GM18909 (cell line): ENCODE results near the gene GTF2H3.

Experiments used
- ATAC-seq: cut with Tn5 transposase; IDR thresholded peaks from one replicate; pipeline ENCODE4 v1.9.1; 2021; ENCODE audit warnings: mild to moderate bottlenecking; ENCODE audit not compliant: unreplicated experiment, poor library complexity

The GTF2H3 gene

DNA sequence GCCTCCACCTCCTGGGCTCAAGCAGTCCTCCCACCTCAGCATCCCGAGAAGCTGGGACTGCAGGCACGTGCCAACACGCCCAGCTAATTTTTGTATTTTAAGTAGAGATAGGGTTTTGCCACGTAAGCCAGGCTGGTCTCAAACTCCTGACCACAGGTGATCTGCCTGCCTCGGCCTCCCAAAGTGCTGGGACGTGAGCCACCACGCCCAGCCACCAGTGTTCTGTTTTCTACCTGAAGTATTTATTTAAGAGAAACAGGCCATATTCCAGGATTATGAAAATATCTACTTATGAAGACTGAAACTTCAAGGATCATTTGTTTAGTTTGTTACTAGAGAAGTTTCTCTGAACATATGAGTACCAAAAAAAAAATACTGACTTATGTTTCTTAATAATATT, 10.3 kb downstream of the GTF2H3 start:
- no peak for ATAC-seq

DNA sequence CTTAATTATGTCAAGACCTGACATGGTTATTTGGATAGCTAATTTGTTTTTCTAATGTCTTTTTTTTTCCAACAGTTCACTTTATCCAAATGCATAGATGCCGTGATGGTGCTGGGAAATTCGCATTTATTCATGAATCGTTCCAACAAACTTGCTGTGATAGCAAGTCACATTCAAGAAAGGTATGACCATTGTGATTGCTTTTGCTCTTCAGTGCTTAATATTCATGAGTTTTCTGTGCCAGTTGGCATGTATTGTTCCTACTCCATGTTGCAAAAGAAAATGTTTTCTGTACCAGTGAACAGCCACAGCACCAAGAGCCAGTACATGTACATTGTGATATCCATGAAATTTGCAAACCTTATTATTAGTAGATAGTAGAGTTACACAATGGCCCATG, 11.8 kb downstream of the GTF2H3 start:
- ATAC-seq = no peak

DNA sequence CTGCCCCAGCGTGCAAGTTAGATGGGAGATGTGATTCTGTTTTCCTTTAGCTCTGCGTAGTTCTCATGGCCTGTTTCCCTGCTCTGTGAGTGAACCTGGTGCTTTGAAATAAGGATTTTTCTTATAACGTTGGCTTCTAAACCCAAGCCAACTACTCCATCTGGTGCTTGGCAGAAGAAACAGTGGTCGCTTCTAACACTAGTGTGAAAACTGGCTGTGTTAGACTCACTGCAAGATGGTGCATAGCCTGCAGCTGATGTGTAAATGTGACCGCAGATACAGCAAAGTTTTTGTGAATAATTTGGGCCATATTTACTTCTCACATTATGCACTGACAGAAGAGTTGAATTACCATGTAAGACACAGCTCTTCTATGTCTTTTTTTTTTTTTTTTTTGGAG, 12.2 kb downstream of the GTF2H3 start:
- no peak for ATAC-seq

DNA sequence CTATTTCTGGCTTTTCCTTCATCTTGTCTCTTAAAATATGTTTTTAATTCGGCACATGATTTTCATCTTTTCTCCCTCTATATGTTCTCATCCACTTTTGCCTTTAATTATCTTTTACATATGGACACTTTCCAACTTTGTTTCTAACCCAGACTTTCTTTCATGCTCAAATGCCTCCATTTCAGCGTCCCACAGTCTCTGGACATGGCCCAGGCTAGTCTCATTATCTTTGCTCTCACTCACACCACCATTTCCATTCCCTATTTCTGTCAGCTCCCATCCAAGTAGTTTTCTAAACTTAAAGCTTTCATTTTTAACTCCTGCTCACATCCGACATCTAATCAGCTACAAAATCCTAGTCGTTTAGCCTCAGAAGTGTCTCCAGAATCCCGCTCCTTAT, 14.8 kb downstream of the GTF2H3 start:
- no peak for ATAC-seq

DNA sequence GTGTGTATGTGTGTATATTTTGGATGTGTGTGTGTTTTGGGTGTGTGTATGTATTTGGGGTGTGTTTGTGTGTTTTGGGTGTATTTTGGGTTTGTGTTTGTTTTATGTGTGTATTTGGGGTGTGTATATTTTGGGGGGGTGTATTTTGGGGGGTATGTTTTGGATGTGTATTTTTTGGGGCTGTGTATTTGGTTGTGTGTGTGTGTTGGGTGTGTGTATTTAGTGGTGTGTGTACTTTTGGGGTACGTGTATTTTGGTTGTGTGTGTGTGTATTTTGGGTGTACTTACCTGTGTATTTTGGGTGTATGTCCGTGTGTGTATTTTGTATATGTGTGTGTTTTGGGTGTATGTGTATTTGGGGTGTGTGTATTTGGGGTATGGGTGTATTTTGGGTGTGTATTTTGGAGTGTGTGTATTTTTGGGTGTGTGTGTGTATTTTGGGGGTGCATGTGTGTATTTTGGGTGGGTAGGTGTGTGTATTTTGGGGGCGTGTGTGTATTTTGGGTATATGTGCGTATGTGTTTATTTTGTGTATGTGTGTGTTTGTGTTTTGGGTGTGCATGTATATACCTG, 20.6 kb downstream of the GTF2H3 start:
- no peak for ATAC-seq

DNA sequence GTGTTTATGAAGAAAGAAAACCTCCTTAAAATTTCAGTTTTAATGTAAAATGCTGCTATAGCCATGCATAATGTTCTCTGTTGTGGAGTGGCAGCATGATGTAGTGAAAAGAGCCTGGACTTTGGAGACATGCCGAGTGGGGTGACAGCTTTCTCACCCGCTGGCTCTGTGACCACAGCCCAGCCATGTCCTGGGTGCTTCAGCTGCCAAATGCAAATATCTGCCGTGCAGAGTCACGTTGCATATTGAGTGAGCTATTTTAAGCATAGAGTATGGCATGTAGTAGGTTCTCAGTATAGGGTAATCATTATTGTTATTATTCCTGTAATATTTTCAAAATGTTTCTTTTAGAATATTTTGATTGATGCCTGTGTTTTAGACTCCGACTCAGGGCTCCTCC, 21.8 kb downstream of the GTF2H3 start:
- ATAC-seq = peak; percentile 88

DNA sequence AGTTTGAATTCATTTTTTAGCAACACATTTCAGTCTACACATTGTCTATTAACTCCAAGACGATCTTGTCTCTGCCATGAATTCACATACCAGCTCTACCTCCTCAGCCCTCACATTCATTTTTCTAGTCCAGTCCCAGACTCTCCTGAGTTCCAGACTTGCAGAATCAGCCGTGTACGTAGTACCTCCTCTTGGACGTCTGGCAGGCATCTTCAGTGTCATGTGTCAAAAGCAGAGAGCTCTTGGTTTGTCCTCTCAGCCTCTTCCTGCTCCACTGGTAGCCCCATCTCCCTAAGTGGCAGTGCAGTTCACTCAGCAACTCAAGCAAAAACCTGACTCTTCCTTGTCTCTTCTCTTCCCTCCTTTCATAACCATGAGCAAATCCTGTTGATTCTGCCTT, 22.8 kb downstream of the GTF2H3 start:
- no peak for ATAC-seq

DNA sequence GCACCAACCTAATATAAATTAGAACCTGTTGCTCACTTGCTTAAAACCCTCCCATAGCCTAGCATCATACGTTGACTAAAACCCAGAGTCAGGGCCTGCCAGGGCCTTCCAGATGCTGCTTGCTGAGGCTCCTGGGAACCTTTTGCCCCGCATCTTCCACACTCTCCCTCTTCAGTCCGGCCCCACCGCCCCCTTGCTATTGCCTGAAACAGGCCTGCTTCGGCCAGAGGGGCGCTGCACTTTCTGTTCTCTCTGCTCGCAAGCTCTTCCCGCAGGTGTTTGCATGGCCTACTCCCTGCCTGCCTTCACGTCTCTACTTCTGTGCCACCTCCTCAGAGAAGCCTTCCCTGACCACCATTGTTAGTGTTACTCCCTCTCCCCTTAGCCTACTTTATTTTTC, 23.6 kb downstream of the GTF2H3 start:
- no peak for ATAC-seq

DNA sequence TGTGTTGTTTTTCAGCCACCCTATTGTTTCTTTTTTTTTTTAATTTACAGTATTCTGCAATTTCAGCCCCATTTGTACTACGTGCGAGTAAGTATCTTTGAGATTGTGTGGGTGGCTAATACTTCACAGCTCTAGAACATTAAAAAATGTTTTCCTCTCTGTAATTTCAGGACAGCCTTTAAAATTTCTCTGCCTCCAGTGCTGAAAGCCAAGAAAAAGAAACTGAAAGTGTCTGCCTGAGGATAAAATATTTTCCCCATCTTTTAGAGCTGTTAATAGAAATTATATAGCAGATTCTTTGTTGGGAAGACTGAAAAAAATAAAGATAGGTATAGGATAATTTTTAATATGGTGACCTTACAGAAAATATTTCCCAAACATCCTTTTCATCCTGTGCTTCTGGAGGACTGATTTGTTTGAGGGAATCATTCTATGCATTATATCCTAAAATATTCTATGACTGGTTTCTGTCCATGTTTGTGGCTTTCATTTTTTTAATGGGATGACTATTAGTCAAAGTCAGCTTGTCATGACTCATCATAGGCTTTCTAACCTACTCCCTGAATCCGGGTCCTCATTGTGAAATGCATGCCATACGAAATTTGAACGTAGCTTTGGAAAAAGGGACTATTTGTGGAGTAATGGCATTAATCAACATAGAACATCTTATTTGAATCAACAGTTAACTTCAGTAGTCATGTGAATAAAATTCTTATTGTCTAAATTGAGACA, 26.5 kb downstream of the GTF2H3 start:
- no peak for ATAC-seq

DNA sequence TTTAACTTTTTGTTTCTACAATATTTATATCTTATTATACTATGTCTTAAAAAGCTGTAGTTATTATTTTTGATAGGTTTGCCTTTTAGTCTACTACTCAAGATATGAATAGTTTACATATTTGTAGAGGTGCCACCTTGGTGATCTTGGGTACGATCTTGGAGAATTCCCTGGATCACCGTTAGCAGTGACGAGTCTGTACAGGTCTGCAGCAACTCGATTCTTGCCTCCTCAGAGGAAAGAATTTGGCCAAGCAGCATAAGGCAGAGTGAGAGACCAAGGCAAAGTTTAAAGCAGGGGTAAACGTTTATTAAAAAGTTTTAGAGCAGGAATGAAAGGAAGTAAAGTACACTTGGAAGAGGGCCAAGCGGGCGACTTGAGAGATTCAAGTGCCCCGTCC, 34.1 kb downstream of the GTF2H3 start:
- ATAC-seq = no peak

DNA sequence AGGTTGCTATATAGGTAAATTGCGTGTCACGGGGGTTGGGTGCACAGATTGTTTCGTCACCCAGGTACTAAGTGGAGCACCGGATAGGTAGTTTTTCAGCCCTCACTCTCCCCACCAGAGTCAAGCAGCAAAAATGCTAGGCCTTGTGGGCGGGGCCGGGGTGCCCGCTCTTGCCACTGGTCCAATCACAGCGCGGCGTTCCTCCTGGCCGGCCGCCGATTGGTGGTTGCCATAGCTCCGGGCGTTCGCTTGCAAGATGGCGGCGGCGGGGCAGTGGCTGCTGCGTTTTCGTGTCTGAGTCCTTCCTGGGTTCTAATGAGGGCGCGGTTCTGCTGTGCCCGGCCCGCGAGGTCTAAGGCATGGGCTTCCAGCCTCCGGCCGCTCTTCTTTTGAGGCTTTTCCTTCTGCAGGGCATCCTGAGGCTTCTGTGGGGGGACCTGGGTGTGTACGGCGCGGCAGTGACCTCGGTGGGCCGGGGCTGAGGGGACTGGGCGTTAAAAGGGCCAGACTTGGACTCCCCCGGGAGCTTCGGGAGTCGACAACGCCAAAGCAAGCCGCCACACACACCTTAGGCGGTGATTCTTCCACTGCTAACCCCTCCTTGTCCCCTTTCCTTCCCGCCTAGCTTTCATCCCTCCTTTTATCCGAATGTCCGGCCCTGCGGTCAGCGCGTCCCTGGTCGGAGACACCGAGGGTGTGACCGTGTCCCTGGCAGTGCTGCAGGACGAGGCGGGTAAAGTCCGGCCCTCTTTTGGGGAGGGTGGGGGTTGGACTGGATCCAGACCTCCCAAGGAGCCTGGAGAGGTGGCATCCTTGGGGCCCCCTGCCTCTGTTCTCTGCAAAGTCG, 37.5 kb downstream of the GTF2H3 start, which contains the start of gene TCTN2:
Gene TCTN2 (plus strand): TSS at position 232 of the 847 bp plus-strand sequence. CDS start 128 bp downstream, at position 360.
- ATAC-seq = peak; percentile 99

DNA sequence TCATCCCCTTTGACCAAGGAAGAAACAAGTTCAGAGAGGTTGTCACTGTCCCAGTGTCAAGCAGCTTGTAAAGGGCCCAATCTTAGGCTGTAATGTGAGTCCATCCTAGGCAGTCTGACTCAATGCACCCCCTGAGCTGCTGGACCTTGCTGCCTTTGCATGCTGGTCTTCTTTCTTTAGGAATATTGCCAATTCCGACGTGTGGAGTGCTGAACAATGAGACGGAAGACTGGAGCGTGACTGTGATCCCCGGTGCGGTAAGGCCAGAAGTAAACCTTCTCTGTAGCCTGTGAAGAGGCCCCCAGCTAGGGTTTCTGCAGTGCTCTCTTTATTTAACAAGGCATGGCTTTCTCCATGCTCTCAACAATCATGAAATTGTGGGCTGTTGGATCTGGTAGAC, 38.2 kb downstream of the GTF2H3 start:
- ATAC-seq = no peak

DNA sequence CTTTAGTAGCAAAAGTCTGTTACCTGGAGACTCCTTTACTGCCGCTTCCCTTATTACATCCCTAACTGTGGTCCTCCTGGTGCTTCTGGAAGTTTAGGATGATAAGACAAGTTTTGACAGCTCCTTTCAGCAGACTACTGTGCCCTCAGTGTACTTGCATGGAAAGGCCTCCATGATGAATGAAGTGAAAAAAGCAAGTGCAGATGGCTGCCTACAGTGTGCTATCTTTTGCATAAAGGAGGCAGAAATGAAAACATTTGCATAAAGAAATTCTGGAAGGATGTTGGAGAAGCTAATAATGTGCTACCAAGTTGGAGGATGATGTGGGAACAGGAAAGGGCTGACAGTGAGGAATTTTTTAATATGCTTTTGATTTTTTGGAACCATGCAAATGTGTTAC, 41.8 kb downstream of the GTF2H3 start:
- ATAC-seq = no peak

DNA sequence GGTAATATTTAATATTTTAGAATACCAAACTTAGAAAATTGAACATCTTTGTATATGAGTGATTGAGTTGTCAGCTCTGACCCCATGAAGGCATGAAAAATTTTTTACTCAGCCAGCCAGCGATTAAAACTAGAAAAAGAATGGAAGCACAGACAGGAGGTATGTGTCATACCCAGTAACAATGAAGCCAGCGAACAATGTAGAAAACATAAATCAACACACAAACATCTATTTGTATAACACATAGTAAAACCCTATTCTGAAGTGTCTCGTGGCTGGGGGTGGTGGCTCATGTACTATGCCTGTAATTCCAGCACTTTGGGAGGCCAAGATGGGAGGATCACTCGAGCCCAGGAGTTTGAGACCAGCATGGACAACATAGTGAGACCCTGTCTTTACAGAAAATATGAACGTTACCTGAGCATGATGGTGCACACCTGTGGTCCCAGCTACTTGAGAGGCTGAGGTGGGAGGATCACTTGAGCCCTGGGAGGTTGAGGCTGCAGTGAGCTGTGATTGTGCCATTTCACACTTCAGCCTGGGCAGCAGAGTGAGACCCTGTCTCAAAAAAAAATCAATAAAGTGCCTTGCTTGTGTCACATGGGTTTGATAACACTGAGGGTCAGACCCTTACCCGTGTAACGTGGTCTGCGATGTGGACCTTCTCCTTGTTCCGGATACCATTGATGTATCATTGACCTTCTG, 43.1 kb downstream of the GTF2H3 start:
- no peak for ATAC-seq

DNA sequence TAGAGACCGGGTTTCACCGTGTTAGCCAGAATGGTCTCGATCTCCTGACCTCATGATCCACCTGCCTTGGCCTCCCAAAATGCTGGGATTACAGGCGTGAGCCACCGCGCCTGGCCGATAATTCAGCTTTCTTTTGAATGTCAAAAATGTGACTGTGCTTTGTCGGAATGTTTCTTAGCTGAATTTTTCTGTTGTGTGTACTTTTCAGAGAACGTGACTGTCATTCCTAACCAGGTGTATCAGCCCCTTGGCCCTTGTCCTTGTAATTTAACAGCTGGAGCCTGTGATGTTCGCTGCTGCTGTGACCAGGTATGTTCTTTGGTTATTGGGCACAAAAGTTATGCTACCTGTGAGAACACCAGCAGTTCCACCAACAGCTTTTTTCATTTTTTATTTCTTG, 45.4 kb downstream of the GTF2H3 start:
- ATAC-seq = no peak

DNA sequence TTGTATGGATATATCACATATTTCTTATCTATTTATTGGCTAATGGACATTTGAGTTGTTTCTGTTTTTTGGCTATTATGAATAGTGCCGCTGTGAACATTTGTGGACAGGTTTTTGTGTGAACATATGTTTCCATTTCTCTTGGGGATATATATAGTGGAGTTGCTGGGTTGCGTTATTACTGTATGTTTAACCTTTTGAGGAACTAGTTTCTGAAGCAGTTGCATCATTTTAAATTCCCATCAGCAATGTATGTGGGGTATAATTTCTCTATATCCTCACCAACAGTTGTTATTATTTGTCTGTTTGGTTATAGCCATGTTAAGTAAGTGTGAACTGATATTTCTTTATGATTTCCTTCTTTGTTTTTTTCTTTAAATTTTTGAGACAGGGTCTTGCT, 48.0 kb downstream of the GTF2H3 start:
- ATAC-seq = no peak

DNA sequence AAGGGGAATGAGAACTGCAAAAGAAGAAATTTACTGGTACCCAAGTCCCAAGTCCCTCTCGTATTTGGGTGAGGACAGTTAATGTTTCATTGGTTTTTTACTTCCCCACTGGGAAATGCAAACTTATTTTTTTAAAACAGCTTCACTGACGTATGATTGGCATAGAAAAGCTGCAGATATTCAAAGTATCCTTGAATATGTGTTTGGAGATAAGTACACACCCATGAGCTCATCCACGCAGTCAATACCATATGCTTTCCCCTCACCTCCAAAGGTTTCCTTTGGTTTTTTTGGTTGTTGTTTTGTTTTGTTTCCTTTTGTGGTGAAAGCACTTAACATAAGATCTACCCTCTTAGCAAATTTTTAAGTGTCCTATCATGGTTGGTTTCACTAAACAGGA, 50.3 kb downstream of the GTF2H3 start:
- no peak for ATAC-seq

DNA sequence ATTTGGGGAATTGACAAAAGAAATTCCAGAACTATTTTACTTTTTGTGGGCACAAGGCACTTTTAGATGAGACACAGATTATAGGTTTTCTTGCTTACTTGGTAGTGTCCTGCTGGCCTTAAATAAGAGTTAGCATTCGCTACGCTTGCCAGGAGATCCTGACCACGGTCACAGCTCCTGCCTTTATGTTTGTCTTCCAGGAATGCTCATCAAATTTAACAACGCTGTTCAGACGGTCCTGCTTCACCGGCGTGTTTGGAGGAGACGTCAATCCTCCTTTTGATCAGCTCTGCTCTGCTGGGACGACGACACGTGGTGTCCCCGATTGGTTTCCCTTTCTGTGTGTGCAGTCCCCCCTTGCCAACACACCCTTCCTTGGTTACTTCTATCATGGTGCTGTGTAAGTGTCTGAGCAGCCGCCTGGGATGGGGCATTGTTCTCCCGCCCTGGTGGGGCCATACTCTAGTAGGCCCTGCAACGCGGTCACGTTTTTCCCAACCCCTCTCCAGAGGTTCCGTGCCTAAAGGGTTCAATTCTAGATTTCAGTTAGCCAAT, 53.1 kb downstream of the GTF2H3 start:
- ATAC-seq = no peak

DNA sequence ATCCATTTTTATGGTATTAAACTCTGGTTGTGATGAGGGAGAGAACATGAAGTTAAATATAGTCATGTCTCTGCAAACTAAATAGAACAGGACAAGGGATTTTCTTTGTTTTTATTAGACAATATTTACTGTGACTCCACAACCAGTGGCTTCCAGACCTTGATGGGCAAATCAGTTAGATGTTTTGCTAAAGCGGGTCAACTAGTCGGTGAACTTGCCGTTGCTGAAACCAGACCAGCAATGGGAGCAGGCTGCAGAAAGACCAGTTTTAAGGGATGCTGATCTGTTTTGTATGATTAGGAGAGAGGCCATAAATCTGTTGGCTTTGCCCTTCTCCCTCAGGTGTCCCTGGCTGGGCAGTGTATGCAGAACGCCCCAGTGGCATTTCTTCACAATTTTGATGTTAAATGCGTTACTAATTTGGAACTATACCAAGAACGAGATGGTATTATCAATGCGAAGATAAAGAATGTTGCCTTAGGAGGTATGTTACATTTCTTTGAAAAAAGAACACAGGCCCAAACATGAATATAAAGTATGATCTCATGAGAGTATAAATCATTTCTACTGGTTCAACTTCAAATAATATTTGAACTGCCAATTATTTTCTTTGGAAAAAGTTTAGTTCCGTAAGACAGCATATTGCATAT, 56.7 kb downstream of the GTF2H3 start:
- no peak for ATAC-seq

DNA sequence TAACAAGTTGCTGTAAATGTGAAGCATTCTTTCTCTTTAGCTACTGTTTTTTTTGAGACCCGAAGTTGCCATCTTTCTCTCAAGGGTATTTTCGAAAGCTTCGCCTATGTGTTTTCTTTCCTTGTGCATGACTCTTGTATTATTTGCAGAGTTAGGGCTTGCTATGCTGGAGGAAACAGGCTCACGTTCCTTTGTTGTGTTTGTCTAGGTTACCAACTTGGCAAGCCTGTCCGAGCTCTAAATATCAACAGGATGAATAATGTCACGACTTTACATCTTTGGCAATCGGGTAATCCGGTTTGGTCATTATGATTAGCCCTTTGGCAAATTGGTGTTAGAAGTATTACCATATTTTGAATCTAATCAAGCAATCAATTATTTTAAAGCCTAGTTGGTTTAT, 62.6 kb downstream of the GTF2H3 start:
- ATAC-seq = no peak
